Measurements from ENCODE around the gene NEBL.
"Not testable (repeated sequence)": the region's sequence is repeated elsewhere in the genome, so short reads cannot be mapped to it uniquely, and the experiment has no call there.

Gene NEBL

GRCh38 chr10:20897146-20897825, at the start of gene NEBL:
Gene NEBL (minus strand): TSS chr10:20897311. CDS start chr10:20897205, 106 bp downstream.
- H3K27me3 ChIP-seq (ENCODE audit: control insufficient read depth in 1 of 2, insufficient read depth in 2 of 2, low read length in 2 of 2), result no peaks in the 10 kb centered on the region
- no peaks in the 10 kb centered on the region for H3K4me1 ChIP-seq (ENCODE audit: insufficient read depth, low read length)
- no peaks in the 10 kb centered on the region for H3K9me3 ChIP-seq (ENCODE audit: low read length)
- H3K9ac ChIP-seq (ENCODE audit: low read length), result no peak within 1 kb of the TSS
- no peak within 1 kb of the TSS for H3K4me3 ChIP-seq (ENCODE audit: low read depth in 1 of 2, low read length in 2 of 2)
- H3K27ac ChIP-seq (ENCODE audit: low read depth, low read length), result no peak within 1 kb of the TSS
- no peaks in the 10 kb centered on the region for H3K36me3 ChIP-seq (ENCODE audit: insufficient read depth, low read length)

- Histone ChIP-seq H3K9ac (ENCODE audit: low read length) (no peak overlapping the region), H3K27me3 (ENCODE audit: control insufficient read depth in 1 of 2, insufficient read depth in 2 of 2, low read length in 2 of 2) (no peaks in the 10 kb centered on the region), H3K36me3 (ENCODE audit: insufficient read depth, low read length) (no peaks in the 10 kb centered on the region), H3K4me1 (ENCODE audit: insufficient read depth, low read length) (no peaks in the 10 kb centered on the region), H3K27ac (ENCODE audit: low read depth, low read length) (no peak overlapping the region), H3K9me3 (ENCODE audit: low read length) (no peaks in the 10 kb centered on the region), H3K4me3 (ENCODE audit: low read depth in 1 of 2, low read length in 2 of 2) (no peak overlapping the region)
Measured at GRCh38 chr10:20945546-20946332, 48.6 kb upstream of the NEBL start.

- no peaks in the 10 kb centered on the region for H3K27me3 ChIP-seq (ENCODE audit: control insufficient read depth in 1 of 2, insufficient read depth in 2 of 2, low read length in 2 of 2)
- H3K4me1 ChIP-seq (ENCODE audit: insufficient read depth, low read length), result no peaks in the 10 kb centered on the region
- H3K27ac ChIP-seq (ENCODE audit: low read depth, low read length), result no peak overlapping the region
- H3K9ac ChIP-seq (ENCODE audit: low read length), result no peak overlapping the region
- H3K36me3 ChIP-seq (ENCODE audit: insufficient read depth, low read length), result no peaks in the 10 kb centered on the region
- H3K4me3 ChIP-seq (ENCODE audit: low read depth in 1 of 2, low read length in 2 of 2), result no peak overlapping the region
- no peaks in the 10 kb centered on the region for H3K9me3 ChIP-seq (ENCODE audit: low read length)
Measured at GRCh38 chr10:20944789-20945502, 47.8 kb upstream of the NEBL start.

- not testable (repeated sequence) for H3K4me1 ChIP-seq (ENCODE audit: insufficient read depth, low read length); H3K27me3 ChIP-seq (ENCODE audit: control insufficient read depth in 1 of 2, insufficient read depth in 2 of 2, low read length in 2 of 2); H3K4me3 ChIP-seq (ENCODE audit: low read depth in 1 of 2, low read length in 2 of 2); H3K36me3 ChIP-seq (ENCODE audit: insufficient read depth, low read length); H3K27ac ChIP-seq (ENCODE audit: low read depth, low read length); H3K9me3 ChIP-seq (ENCODE audit: low read length); H3K9ac ChIP-seq (ENCODE audit: low read length)
Measured at GRCh38 chr10:20939414-20939813, 42.3 kb upstream of the NEBL start.

- H3K27ac ChIP-seq (ENCODE audit: low read depth, low read length), result no peak overlapping the region
- no peaks in the 10 kb centered on the region for H3K4me1 ChIP-seq (ENCODE audit: insufficient read depth, low read length)
- no peaks in the 10 kb centered on the region for H3K27me3 ChIP-seq (ENCODE audit: control insufficient read depth in 1 of 2, insufficient read depth in 2 of 2, low read length in 2 of 2)
- H3K36me3 ChIP-seq (ENCODE audit: insufficient read depth, low read length), result no peaks in the 10 kb centered on the region
- no peak overlapping the region for H3K4me3 ChIP-seq (ENCODE audit: low read depth in 1 of 2, low read length in 2 of 2)
- no peak overlapping the region for H3K9ac ChIP-seq (ENCODE audit: low read length)
- no peaks in the 10 kb centered on the region for H3K9me3 ChIP-seq (ENCODE audit: low read length)
Measured at GRCh38 chr10:20936396-20936795, 39.3 kb upstream of the NEBL start.

GRCh38 chr10:20935931-20936330, 38.8 kb upstream of the NEBL start:
- no peaks in the 10 kb centered on the region for H3K27me3 ChIP-seq (ENCODE audit: control insufficient read depth in 1 of 2, insufficient read depth in 2 of 2, low read length in 2 of 2)
- no peaks in the 10 kb centered on the region for H3K4me1 ChIP-seq (ENCODE audit: insufficient read depth, low read length)
- H3K27ac ChIP-seq (ENCODE audit: low read depth, low read length), result no peak overlapping the region
- H3K9me3 ChIP-seq (ENCODE audit: low read length), result no peaks in the 10 kb centered on the region
- H3K36me3 ChIP-seq (ENCODE audit: insufficient read depth, low read length), result no peaks in the 10 kb centered on the region
- no peak overlapping the region for H3K9ac ChIP-seq (ENCODE audit: low read length)
- H3K4me3 ChIP-seq (ENCODE audit: low read depth in 1 of 2, low read length in 2 of 2), result no peak overlapping the region

- no peaks in the 10 kb centered on the region for H3K4me1 ChIP-seq (ENCODE audit: insufficient read depth, low read length)
- no peak overlapping the region for H3K4me3 ChIP-seq (ENCODE audit: low read depth in 1 of 2, low read length in 2 of 2)
- no peaks in the 10 kb centered on the region for H3K9me3 ChIP-seq (ENCODE audit: low read length)
- H3K9ac ChIP-seq (ENCODE audit: low read length), result no peak overlapping the region
- no peak overlapping the region for H3K27ac ChIP-seq (ENCODE audit: low read depth, low read length)
- H3K36me3 ChIP-seq (ENCODE audit: insufficient read depth, low read length), result no peaks in the 10 kb centered on the region
- H3K27me3 ChIP-seq (ENCODE audit: control insufficient read depth in 1 of 2, insufficient read depth in 2 of 2, low read length in 2 of 2), result no peaks in the 10 kb centered on the region
Measured at GRCh38 chr10:20935301-20935700, 38.2 kb upstream of the NEBL start.

- no peak overlapping the region for H3K27ac ChIP-seq (ENCODE audit: low read depth, low read length)
- no peaks in the 10 kb centered on the region for H3K4me1 ChIP-seq (ENCODE audit: insufficient read depth, low read length)
- H3K36me3 ChIP-seq (ENCODE audit: insufficient read depth, low read length), result no peaks in the 10 kb centered on the region
- H3K9me3 ChIP-seq (ENCODE audit: low read length), result no peaks in the 10 kb centered on the region
- H3K4me3 ChIP-seq (ENCODE audit: low read depth in 1 of 2, low read length in 2 of 2), result no peak overlapping the region
- no peaks in the 10 kb centered on the region for H3K27me3 ChIP-seq (ENCODE audit: control insufficient read depth in 1 of 2, insufficient read depth in 2 of 2, low read length in 2 of 2)
- H3K9ac ChIP-seq (ENCODE audit: low read length), result no peak overlapping the region
Measured at GRCh38 chr10:20933705-20934104, 36.6 kb upstream of the NEBL start.

- H3K27me3 ChIP-seq (ENCODE audit: control insufficient read depth in 1 of 2, insufficient read depth in 2 of 2, low read length in 2 of 2), result no peaks in the 10 kb centered on the region
- H3K9me3 ChIP-seq (ENCODE audit: low read length), result no peaks in the 10 kb centered on the region
- H3K4me1 ChIP-seq (ENCODE audit: insufficient read depth, low read length), result no peaks in the 10 kb centered on the region
- no peaks in the 10 kb centered on the region for H3K36me3 ChIP-seq (ENCODE audit: insufficient read depth, low read length)
- no peak overlapping the region for H3K4me3 ChIP-seq (ENCODE audit: low read depth in 1 of 2, low read length in 2 of 2)
- H3K9ac ChIP-seq (ENCODE audit: low read length), result no peak overlapping the region
- H3K27ac ChIP-seq (ENCODE audit: low read depth, low read length), result no peak overlapping the region
Measured at GRCh38 chr10:20932606-20933126, 35.6 kb upstream of the NEBL start.

GRCh38 chr10:20931156-20931795, 34.2 kb upstream of the NEBL start:
- no peaks in the 10 kb centered on the region for H3K36me3 ChIP-seq (ENCODE audit: insufficient read depth, low read length)
- H3K9ac ChIP-seq (ENCODE audit: low read length), result no peak overlapping the region
- H3K27ac ChIP-seq (ENCODE audit: low read depth, low read length), result no peak overlapping the region
- H3K27me3 ChIP-seq (ENCODE audit: control insufficient read depth in 1 of 2, insufficient read depth in 2 of 2, low read length in 2 of 2), result no peaks in the 10 kb centered on the region
- no peaks in the 10 kb centered on the region for H3K4me1 ChIP-seq (ENCODE audit: insufficient read depth, low read length)
- H3K9me3 ChIP-seq (ENCODE audit: low read length), result no peaks in the 10 kb centered on the region
- no peak overlapping the region for H3K4me3 ChIP-seq (ENCODE audit: low read depth in 1 of 2, low read length in 2 of 2)

GRCh38 chr10:20927456-20927855, 30.3 kb upstream of the NEBL start:
- Histone ChIP-seq H3K9me3 (ENCODE audit: low read length) (no peaks in the 10 kb centered on the region), H3K27ac (ENCODE audit: low read depth, low read length) (no peak overlapping the region), H3K4me3 (ENCODE audit: low read depth in 1 of 2, low read length in 2 of 2) (no peak overlapping the region), H3K9ac (ENCODE audit: low read length) (no peak overlapping the region), H3K4me1 (ENCODE audit: insufficient read depth, low read length) (no peaks in the 10 kb centered on the region), H3K27me3 (ENCODE audit: control insufficient read depth in 1 of 2, insufficient read depth in 2 of 2, low read length in 2 of 2) (no peaks in the 10 kb centered on the region), H3K36me3 (ENCODE audit: insufficient read depth, low read length) (no peaks in the 10 kb centered on the region)

Measured in muscle layer of colon (tissue), 2 donors.